OCI-LY7 (cell line): ENCODE measurements around the gene SNX15.

Experiments used
- EZH2phosphoT487 ChIP-seq: fragments of 200-600 bp; sonication (generic); IDR thresholded peaks from 2 replicates; pipeline ENCODE4 v1.6.1; 2018; ENCODE audit warnings: low read depth, borderline replicate concordance, mild to moderate bottlenecking, mixed run types, antibody characterized with exemption, low read length, moderate library complexity, mixed read lengths
- TF ChIP-seq, protein P1 (sequence below): fragments of 200-600 bp; sonication (generic); conservative IDR thresholded peaks from 2 replicates; pipeline ENCODE4 v1.5.1; 2014; ENCODE audit warnings: mild to moderate bottlenecking, antibody characterized with exemption, low read length, moderate library complexity, mixed read lengths

DNA sequence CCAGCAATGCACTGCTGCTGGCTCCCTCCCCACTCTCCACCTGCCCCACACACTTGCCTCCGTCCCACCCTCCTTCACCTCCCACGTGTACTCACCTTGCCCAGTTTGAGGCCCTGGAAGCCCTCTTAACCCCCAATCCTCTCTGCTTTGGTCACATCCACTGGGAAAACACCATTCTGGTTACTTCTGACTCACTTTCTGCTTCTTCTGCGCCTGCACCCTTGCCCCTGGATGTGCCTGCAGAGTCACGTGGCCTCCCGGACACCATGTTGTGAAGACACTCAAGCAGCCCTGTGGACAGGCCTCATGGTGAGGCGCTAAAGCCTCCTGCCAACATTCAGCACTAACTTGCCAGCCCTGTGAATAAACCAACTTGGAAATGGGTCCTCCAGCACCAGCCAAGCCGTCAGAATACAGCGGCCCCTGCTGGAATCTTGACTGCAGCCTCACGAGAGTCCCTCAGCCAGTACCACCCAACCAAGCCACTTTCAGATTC is 33.7 kb downstream of the SNX15 start:
- TF ChIP-seq, protein P1, sequence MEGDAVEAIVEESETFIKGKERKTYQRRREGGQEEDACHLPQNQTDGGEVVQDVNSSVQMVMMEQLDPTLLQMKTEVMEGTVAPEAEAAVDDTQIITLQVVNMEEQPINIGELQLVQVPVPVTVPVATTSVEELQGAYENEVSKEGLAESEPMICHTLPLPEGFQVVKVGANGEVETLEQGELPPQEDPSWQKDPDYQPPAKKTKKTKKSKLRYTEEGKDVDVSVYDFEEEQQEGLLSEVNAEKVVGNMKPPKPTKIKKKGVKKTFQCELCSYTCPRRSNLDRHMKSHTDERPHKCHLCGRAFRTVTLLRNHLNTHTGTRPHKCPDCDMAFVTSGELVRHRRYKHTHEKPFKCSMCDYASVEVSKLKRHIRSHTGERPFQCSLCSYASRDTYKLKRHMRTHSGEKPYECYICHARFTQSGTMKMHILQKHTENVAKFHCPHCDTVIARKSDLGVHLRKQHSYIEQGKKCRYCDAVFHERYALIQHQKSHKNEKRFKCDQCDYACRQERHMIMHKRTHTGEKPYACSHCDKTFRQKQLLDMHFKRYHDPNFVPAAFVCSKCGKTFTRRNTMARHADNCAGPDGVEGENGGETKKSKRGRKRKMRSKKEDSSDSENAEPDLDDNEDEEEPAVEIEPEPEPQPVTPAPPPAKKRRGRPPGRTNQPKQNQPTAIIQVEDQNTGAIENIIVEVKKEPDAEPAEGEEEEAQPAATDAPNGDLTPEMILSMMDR, result peak; percentile 45
- TF ChIP-seq EZH2phosphoT487, result no peak
